CD14-positive monocyte (primary cell): ENCODE results near the gene C2CD2. TPM values are rescaled to one million over a fixed set of nuclear protein-coding genes. Genes with fewer than 3 reads are reported as not detected.

Experiments
- DNase-seq, 3 donors: peaks; one replicate each; pipeline ENCODE4 v3.0.0-alpha.2; 2011 to 2022
- H2AFZ ChIP-seq: 2 replicates; pipeline ENCODE4 v1.6.0; 2012; ENCODE audit warnings: mild to moderate bottlenecking, low read depth, low read length, inconsistent platforms; ENCODE audit not compliant: insufficient read depth, poor library complexity, severe bottlenecking
- H3K27ac ChIP-seq, 2 donors: 1 replicate in 1 of 2; 2 replicates in 1 of 2; pipeline ENCODE4 v1.5.1; 2012 to 2013; ENCODE audit warnings: low read length in 2 of 2, control low read depth in 1 of 2, inconsistent platforms in 1 of 2, low read depth in 1 of 2, mild to moderate bottlenecking in 1 of 2
- H3K27me3 ChIP-seq, 2 donors: one replicate each; pipeline versions ENCODE4 v1.6.0 to v1.6.1; 2011 to 2013; ENCODE audit warnings: low read length in 2 of 2; ENCODE audit not compliant: control insufficient read depth in 2 of 2, insufficient read depth in 2 of 2
- H3K36me3 ChIP-seq, 2 donors: replicated peaks in 1 of 2; 1 replicate in 1 of 2; 2 replicates in 1 of 2; pipeline versions ENCODE4 v1.5.1 to v1.6.1; 2012 to 2013; ENCODE audit warnings: low read length in 2 of 2, control low read depth in 1 of 2, inconsistent platforms in 1 of 2, mild to moderate bottlenecking in 1 of 2; ENCODE audit not compliant: insufficient read depth in 2 of 2, control insufficient read depth in 1 of 2
- H3K4me1 ChIP-seq, 2 donors: 1 replicate in 1 of 2; 2 replicates in 1 of 2; pipeline versions ENCODE4 v1.5.1 to v1.6.1; 2012 to 2013; ENCODE audit warnings: low read length in 2 of 2, control low read depth in 1 of 2, inconsistent platforms in 1 of 2, mild to moderate bottlenecking in 1 of 2, moderate library complexity in 1 of 2; ENCODE audit not compliant: insufficient read depth in 2 of 2, control insufficient read depth in 1 of 2
- H3K4me2 ChIP-seq: replicated peaks from 2 replicates; pipeline ENCODE3; 2012; ENCODE audit warnings: low read length, moderate library complexity, mild to moderate bottlenecking; ENCODE audit not compliant: poor library complexity, severe bottlenecking; ENCODE audit errors: extremely low read depth
- H3K4me3 ChIP-seq, 3 experiments: fragments of 200-600 bp in 1 of 3; sonication (generic) in 1 of 3; replicated peaks in 1 of 3; 1 replicate in 2 of 3; 2 replicates in 1 of 3; pipeline ENCODE4 v1.5.1; 2011 to 2013; ENCODE audit warnings: low read length in 3 of 3, mild to moderate bottlenecking in 3 of 3, control low read depth in 2 of 3, low read depth in 2 of 3, inconsistent platforms in 1 of 3, moderate library complexity in 1 of 3
- H3K79me2 ChIP-seq: 2 replicates; pipeline ENCODE4 v1.6.0; 2012; ENCODE audit warnings: mild to moderate bottlenecking, control low read depth, inconsistent platforms, low read length, moderate library complexity; ENCODE audit not compliant: insufficient read depth
- H3K9ac ChIP-seq: 2 replicates; pipeline ENCODE4 v1.6.0; 2017; ENCODE audit warnings: low read length, mild to moderate bottlenecking; ENCODE audit not compliant: insufficient read depth, poor library complexity, severe bottlenecking
- H3K9me3 ChIP-seq, 2 donors: replicated peaks in 1 of 2; 1 replicate in 1 of 2; 2 replicates in 1 of 2; pipeline versions ENCODE4 v1.5.1 to v1.6.1; 2012 to 2013; ENCODE audit warnings: low read length in 2 of 2, control low read depth in 1 of 2; ENCODE audit not compliant: control insufficient read depth in 1 of 2, insufficient read depth in 1 of 2
- H4K20me1 ChIP-seq: 2 replicates; pipeline ENCODE4 v1.6.0; 2012; ENCODE audit warnings: mild to moderate bottlenecking, low read length, control low read depth, moderate library complexity; ENCODE audit not compliant: insufficient read depth
- H3K27ac Mint-ChIP-seq, 7 donors: one replicate each; pipeline ENCODE4 v1.8.0; 2020; ENCODE audit warnings: mild to moderate bottlenecking in 7 of 7, mixed read lengths in 7 of 7, moderate library complexity in 6 of 7, inconsistent platforms in 2 of 7
- H3K27me3 Mint-ChIP-seq, 3 donors: one replicate each; pipeline ENCODE4 v1.8.0; 2021 to 2022; ENCODE audit warnings: low read depth in 3 of 3, mild to moderate bottlenecking in 3 of 3, mixed read lengths in 3 of 3, moderate library complexity in 3 of 3, inconsistent platforms in 1 of 3
- H3K36me3 Mint-ChIP-seq, 2 donors: one replicate each; pipeline ENCODE4 v1.8.0; 2020; ENCODE audit warnings: mixed read lengths in 2 of 2, inconsistent platforms in 1 of 2, mild to moderate bottlenecking in 1 of 2
- H3K4me1 Mint-ChIP-seq: one replicate; pipeline ENCODE4 v1.8.0; 2020; ENCODE audit warnings: mild to moderate bottlenecking, mixed read lengths
- H3K4me3 Mint-ChIP-seq, 2 donors: one replicate each; pipeline ENCODE4 v1.8.0; 2020; ENCODE audit warnings: mild to moderate bottlenecking in 2 of 2, mixed read lengths in 2 of 2, moderate library complexity in 1 of 2
- H3K9me3 Mint-ChIP-seq, 7 donors: one replicate each; pipeline ENCODE4 v1.8.0; 2020 to 2022; ENCODE audit warnings: mixed read lengths in 7 of 7, mild to moderate bottlenecking in 6 of 7, moderate library complexity in 6 of 7, inconsistent platforms in 2 of 7
- WGBS: methylation state at CpG from one replicate; pipeline ENCODE4 v1.1.5; 2013; ENCODE audit warnings: missing lambda C conversion rate; ENCODE audit not compliant: insufficient coverage; 5-methylcytosine and 5-hydroxymethylcytosine counted together
- intact Hi-C, 2 donors: fragments of 100-400 bp; cut with micrococcal nuclease; formaldehyde crosslinking; loops; one replicate each; pipeline versions ENCODE4 v1.15.0 to v1.15.1; 2023
- polyA plus RNA-seq, 3 donors: library from polyadenylated mRNA; depleted of rRNA in 1 of 3; unstranded in 2 of 3; stranded (reverse) in 1 of 3; fragments of 300-500 nt in 2 of 3; fragments of >200 nt in 1 of 3; fragmentation: Illumina TruSeq in 2 of 3; gene quantifications; 1 replicate in 2 of 3; 2 replicates in 1 of 3; pipeline ENCODE4 v1.2.3, GENCODE V29; 2012 to 2021
- TF ChIP-seq, protein P1 (sequence below): fragments of 200-600 bp; IDR thresholded peaks from one replicate; pipeline ENCODE4 v1.8.0; 2022; ENCODE audit warnings: antibody characterized with exemption, mild to moderate bottlenecking

The C2CD2 gene
- polyA plus RNA-seq, 3 donors: 1.4 to 17.0 (median 3.8) TPM

DNA sequence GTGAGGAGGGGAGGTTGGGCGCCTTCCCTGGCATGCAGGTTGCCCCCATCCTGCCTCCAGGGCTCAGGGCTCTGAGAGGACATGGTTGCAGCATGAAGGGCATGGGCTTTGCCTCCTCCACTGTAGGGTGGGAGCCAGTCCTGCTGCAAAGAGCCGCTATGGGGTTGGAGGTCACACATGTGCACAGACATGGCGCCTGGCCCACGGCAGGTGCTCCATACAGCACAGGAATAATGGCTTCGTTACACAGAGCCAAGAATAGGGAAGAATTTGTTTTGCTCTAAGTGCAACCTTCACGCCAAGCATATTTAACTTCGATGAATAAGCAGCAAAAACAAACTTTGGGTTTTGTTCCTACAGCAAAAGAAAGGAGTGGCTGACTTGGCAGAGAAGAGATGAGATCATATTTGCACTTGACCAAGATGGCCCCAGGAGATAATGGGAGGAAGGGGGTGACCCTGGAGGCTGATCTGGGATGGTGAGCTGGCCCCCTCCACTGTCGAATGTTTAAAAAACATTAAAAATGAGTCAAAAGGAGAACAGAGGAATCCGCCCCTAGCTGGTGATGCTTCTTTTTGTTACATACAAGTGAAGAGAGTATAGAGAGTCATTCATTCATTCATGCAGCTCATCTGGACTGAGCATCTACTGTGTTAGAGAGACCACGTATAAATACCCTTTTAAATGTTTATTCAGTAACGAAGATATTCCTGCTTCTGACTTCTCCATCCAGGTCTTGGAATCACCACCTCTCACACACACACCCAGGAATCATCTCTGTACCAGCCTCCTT lies 12.4 kb upstream of the C2CD2 start:
- Histone ChIP-seq H3K4me1 (peaks cover 0 to 3% of the 10 kb centered on the region in 2 donors), H3K79me2 (no peaks in the 10 kb centered on the region), H2AFZ (no peak overlapping the region), H3K9ac (no peak overlapping the region), H3K36me3 (no peaks in the 10 kb centered on the region), H3K27me3 (no peaks in the 10 kb centered on the region), H3K4me2 (no peak overlapping the region), H3K9me3 (no peaks in the 10 kb centered on the region), H3K4me3 (no peak overlapping the region), H4K20me1 (no peaks in the 10 kb centered on the region), H3K27ac (no peak overlapping the region)
- 93% methylated on average over 8 of the region's 11 CpGs for WGBS
- TF ChIP-seq, protein P1, sequence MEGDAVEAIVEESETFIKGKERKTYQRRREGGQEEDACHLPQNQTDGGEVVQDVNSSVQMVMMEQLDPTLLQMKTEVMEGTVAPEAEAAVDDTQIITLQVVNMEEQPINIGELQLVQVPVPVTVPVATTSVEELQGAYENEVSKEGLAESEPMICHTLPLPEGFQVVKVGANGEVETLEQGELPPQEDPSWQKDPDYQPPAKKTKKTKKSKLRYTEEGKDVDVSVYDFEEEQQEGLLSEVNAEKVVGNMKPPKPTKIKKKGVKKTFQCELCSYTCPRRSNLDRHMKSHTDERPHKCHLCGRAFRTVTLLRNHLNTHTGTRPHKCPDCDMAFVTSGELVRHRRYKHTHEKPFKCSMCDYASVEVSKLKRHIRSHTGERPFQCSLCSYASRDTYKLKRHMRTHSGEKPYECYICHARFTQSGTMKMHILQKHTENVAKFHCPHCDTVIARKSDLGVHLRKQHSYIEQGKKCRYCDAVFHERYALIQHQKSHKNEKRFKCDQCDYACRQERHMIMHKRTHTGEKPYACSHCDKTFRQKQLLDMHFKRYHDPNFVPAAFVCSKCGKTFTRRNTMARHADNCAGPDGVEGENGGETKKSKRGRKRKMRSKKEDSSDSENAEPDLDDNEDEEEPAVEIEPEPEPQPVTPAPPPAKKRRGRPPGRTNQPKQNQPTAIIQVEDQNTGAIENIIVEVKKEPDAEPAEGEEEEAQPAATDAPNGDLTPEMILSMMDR: no peak
- intact Hi-C loops: no loop called here
- Mint-ChIP-seq H3K27ac (no peak overlapping the region), H3K36me3 (no peaks in the 10 kb centered on the region), H3K4me3 (no peak overlapping the region), H3K27me3 (peaks cover 6 to 9% (median 7%) of the 10 kb centered on the region in 3 donors), H3K4me1 (peaks cover 8% of the 10 kb centered on the region), H3K9me3 (no peaks in the 10 kb centered on the region)
- no peak for DNase-seq

DNA sequence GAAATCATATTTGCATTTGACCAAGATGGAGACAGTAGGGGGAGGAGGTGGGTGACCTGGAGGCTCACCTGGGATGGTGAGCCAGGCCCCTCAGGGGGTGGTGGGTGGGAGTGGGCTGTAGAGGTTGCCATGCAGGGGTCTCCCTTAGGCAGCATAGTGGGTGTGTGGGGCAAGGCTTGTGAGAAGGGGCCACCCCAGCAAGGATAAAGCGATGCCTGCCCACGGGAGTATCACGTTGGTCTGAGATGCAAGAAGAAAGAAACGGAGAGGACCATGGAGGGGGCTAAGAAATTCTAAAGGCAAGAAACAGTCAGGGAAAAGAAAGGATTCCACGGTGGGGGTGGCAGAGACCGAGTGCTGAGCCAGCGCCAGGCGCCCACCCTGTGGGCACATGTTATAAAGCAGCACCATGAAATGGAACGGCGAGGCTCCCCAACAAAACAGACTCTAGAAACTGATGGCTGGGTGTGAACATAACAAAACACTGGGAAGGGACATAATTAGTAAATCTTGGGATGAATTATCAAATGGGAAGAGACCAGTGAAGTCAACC lies 11.7 kb upstream of the C2CD2 start:
- no peak overlapping the region for H3K4me3 ChIP-seq
- no peaks in the 10 kb centered on the region for H3K27me3 ChIP-seq
- peaks cover 8% of the 10 kb centered on the region for H3K4me1 Mint-ChIP-seq
- H3K36me3 Mint-ChIP-seq: no peaks in the 10 kb centered on the region
- intact Hi-C loops: no loop called here
- H2AFZ ChIP-seq: no peak overlapping the region
- H3K4me2 ChIP-seq: no peak overlapping the region
- H3K36me3 ChIP-seq: no peaks in the 10 kb centered on the region
- TF ChIP-seq, protein P1: no peak
- peaks cover 5 to 10% (median 7%) of the 10 kb centered on the region in 3 donors for H3K27me3 Mint-ChIP-seq
- DNase-seq: no peak
- no peak overlapping the region for H3K9ac ChIP-seq
- H3K4me3 Mint-ChIP-seq: no peak overlapping the region
- no peaks in the 10 kb centered on the region for H3K9me3 Mint-ChIP-seq
- H4K20me1 ChIP-seq: no peaks in the 10 kb centered on the region
- H3K27ac Mint-ChIP-seq: peak overlapping the region in 1 of 7 donors; percentile 60
- H3K4me1 ChIP-seq: peaks cover 0 to 3% of the 10 kb centered on the region in 2 donors
- no peaks in the 10 kb centered on the region for H3K9me3 ChIP-seq
- H3K27ac ChIP-seq: no peak overlapping the region
- WGBS: 99% methylated on average over 8 of the region's 10 CpGs
- no peaks in the 10 kb centered on the region for H3K79me2 ChIP-seq
